Large intestine (tissue), 1 donor: Measurements from ENCODE around the gene NXF1. TPM values are rescaled to one million over a fixed set of nuclear protein-coding genes. Genes with fewer than 3 reads are reported as not detected.

ENCODE experiments used
- polyA plus RNA-seq: library from polyadenylated mRNA; unstranded; fragments of 120-200 nt; gene quantifications from one replicate; pipeline ENCODE4 v1.2.1, GENCODE V29; 2013

NXF1 gene
- polyA plus RNA-seq, 1 donor = 89.3 TPM

Other genes with a start within 250 kb of the NXF1 start
- 2,426 TPM for gene EEF1G, start 231.5 kb downstream of the NXF1 start, polyA plus RNA-seq
- 18.7 TPM for gene TUT1, start 213.9 kb downstream of the NXF1 start, polyA plus RNA-seq
- gene MTA2, start 203.6 kb downstream of the NXF1 start, polyA plus RNA-seq = 51.6 TPM
- 25.3 TPM for gene EML3, start 192.7 kb downstream of the NXF1 start, polyA plus RNA-seq
- 4.5 TPM for gene ROM1, start 192.2 kb downstream of the NXF1 start, polyA plus RNA-seq
- 40.0 TPM for gene B3GAT3, start 183.5 kb downstream of the NXF1 start, polyA plus RNA-seq
- 272 TPM for gene GANAB, start 158.8 kb downstream of the NXF1 start, polyA plus RNA-seq
- 15.2 TPM for gene INTS5, start 152.1 kb downstream of the NXF1 start, polyA plus RNA-seq
- 60.4 TPM for gene C11orf98, start 140.2 kb downstream of the NXF1 start, polyA plus RNA-seq
- gene CSKMT, start 140.1 kb downstream of the NXF1 start, polyA plus RNA-seq = 8.7 TPM
- 10.4 TPM for gene UQCC3, start 133.8 kb downstream of the NXF1 start, polyA plus RNA-seq
- gene LBHD1, start 133.2 kb downstream of the NXF1 start, polyA plus RNA-seq = 5.7 TPM
- 146 TPM for gene UBXN1, start 126.4 kb downstream of the NXF1 start, polyA plus RNA-seq
- gene LRRN4CL, start 115.9 kb downstream of the NXF1 start, polyA plus RNA-seq = 2.9 TPM
- gene BSCL2, start 98.0 kb downstream of the NXF1 start, polyA plus RNA-seq = 38.6 TPM
- gene GNG3, start 97.8 kb downstream of the NXF1 start, polyA plus RNA-seq = 10.9 TPM
- 65.1 TPM for gene HNRNPUL2, start 78.0 kb downstream of the NXF1 start, polyA plus RNA-seq
- gene TTC9C, start 77.0 kb downstream of the NXF1 start, polyA plus RNA-seq = 37.9 TPM
- gene ZBTB3, start 51.3 kb downstream of the NXF1 start, polyA plus RNA-seq = 7.2 TPM
- 87.5 TPM for gene POLR2G, start 43.9 kb downstream of the NXF1 start, polyA plus RNA-seq
- gene TAF6L, start 34.0 kb downstream of the NXF1 start, polyA plus RNA-seq = 28.5 TPM
- 69.5 TPM for gene TMEM179B, start 18.0 kb downstream of the NXF1 start, polyA plus RNA-seq
- 18.4 TPM for gene TMEM223, start 13.4 kb downstream of the NXF1 start, polyA plus RNA-seq
- gene STX5, start 26.6 kb upstream of the NXF1 start, polyA plus RNA-seq = 42.4 TPM
- gene TEX54, start 27.4 kb upstream of the NXF1 start, polyA plus RNA-seq = 0.76 TPM
- 38.4 TPM for gene WDR74, start 34.1 kb upstream of the NXF1 start, polyA plus RNA-seq
- gene SLC3A2, start 75.5 kb upstream of the NXF1 start, polyA plus RNA-seq = 182 TPM
- 1.3 TPM for gene CHRM1, start 115.9 kb upstream of the NXF1 start, polyA plus RNA-seq
- not detected for gene SLC22A6, start 179.5 kb upstream of the NXF1 start, polyA plus RNA-seq
- 0.07 TPM for gene SLC22A8, start 210.4 kb upstream of the NXF1 start, polyA plus RNA-seq